Effector memory CD8-positive, alpha-beta T cell (primary cell): ENCODE results near the gene PCDHA1.

Source experiments
- ATAC-seq: fragments of 150-1000 bp; cut with Tn5 transposase; replicated peaks from 2 replicates; pipeline ENCODE4 v1.10.0; 2021; ENCODE audit warnings: mild to moderate bottlenecking, moderate library complexity
- DNase-seq, 3 experiments: peaks; one replicate each; pipeline ENCODE4 v3.0.0; 2021
- H3K27ac Mint-ChIP-seq, 2 donors: one replicate each; pipeline ENCODE4 v1.8.0; 2022; ENCODE audit warnings: mild to moderate bottlenecking in 2 of 2, mixed read lengths in 2 of 2, moderate library complexity in 2 of 2
- H3K27me3 Mint-ChIP-seq, 2 donors: one replicate each; pipeline ENCODE4 v1.8.0; 2022; ENCODE audit warnings: mixed read lengths in 2 of 2
- H3K36me3 Mint-ChIP-seq: one replicate; pipeline ENCODE4 v1.8.0; 2022; ENCODE audit warnings: mild to moderate bottlenecking, moderate library complexity, mixed read lengths; ENCODE audit not compliant: insufficient read depth
- H3K4me1 Mint-ChIP-seq, 2 donors: one replicate each; pipeline ENCODE4 v1.8.0; 2022; ENCODE audit warnings: low read depth in 2 of 2, mixed read lengths in 2 of 2
- H3K4me3 Mint-ChIP-seq, 2 donors: one replicate each; pipeline ENCODE4 v1.8.0; 2022; ENCODE audit warnings: mild to moderate bottlenecking in 2 of 2, mixed read lengths in 2 of 2, moderate library complexity in 2 of 2
- H3K9me3 Mint-ChIP-seq, 2 donors: one replicate each; pipeline ENCODE4 v1.8.0; 2022; ENCODE audit warnings: mixed read lengths in 2 of 2

PCDHA1 gene

GRCh38 chr5:141017943-141018342 is 232.0 kb downstream of the PCDHA1 start:
- ATAC-seq (no peak), DNase-seq (no peak)
- no peak overlapping the region for H3K27ac Mint-ChIP-seq
- H3K36me3 Mint-ChIP-seq: no peaks in the 10 kb centered on the region
- H3K27me3 Mint-ChIP-seq: no peaks in the 10 kb centered on the region
- H3K4me3 Mint-ChIP-seq: no peak overlapping the region
- no peaks in the 10 kb centered on the region for H3K4me1 Mint-ChIP-seq
- no peaks in the 10 kb centered on the region for H3K9me3 Mint-ChIP-seq

- Mint-ChIP-seq H3K9me3 (peaks cover 3 to 5% of the 10 kb centered on the region in 2 donors), H3K4me1 (no peaks in the 10 kb centered on the region), H3K27me3 (no peaks in the 10 kb centered on the region), H3K27ac (no peak overlapping the region), H3K36me3 (no peaks in the 10 kb centered on the region), H3K4me3 (no peak overlapping the region)
- no peak for DNase-seq
- ATAC-seq: no peak
Observed at GRCh38 chr5:141022384-141022783, 236.4 kb downstream of the PCDHA1 start.

GRCh38 chr5:141031006-141031405 is 245.1 kb downstream of the PCDHA1 start:
- no peaks in the 10 kb centered on the region for H3K4me1 Mint-ChIP-seq
- ATAC-seq (no peak), DNase-seq (no peak)
- H3K9me3 Mint-ChIP-seq: peaks cover 0 to 2% of the 10 kb centered on the region in 2 donors
- H3K4me3 Mint-ChIP-seq: no peak overlapping the region
- no peaks in the 10 kb centered on the region for H3K27me3 Mint-ChIP-seq
- H3K27ac Mint-ChIP-seq: no peak overlapping the region
- H3K36me3 Mint-ChIP-seq: no peaks in the 10 kb centered on the region

- no peak for ATAC-seq
- peaks cover 0 to 2% of the 10 kb centered on the region in 2 donors for H3K9me3 Mint-ChIP-seq
- no peaks in the 10 kb centered on the region for H3K4me1 Mint-ChIP-seq
- H3K27me3 Mint-ChIP-seq: no peaks in the 10 kb centered on the region
- H3K36me3 Mint-ChIP-seq: no peaks in the 10 kb centered on the region
- DNase-seq: no peak
- H3K4me3 Mint-ChIP-seq: no peak overlapping the region
- no peak overlapping the region for H3K27ac Mint-ChIP-seq
Observed at GRCh38 chr5:141032626-141033025, 246.7 kb downstream of the PCDHA1 start.

GRCh38 chr5:141039061-141039460 is 253.1 kb downstream of the PCDHA1 start:
- Mint-ChIP-seq H3K27ac (no peak overlapping the region), H3K4me1 (no peaks in the 10 kb centered on the region), H3K9me3 (peaks cover 0 to under 1% of the 10 kb centered on the region in 2 donors), H3K27me3 (peaks cover 0 to 1% of the 10 kb centered on the region in 2 donors), H3K36me3 (no peaks in the 10 kb centered on the region), H3K4me3 (no peak overlapping the region)
- ATAC-seq: no peak
- no peak for DNase-seq

- Mint-ChIP-seq H3K9me3 (peaks cover 0 to 5% of the 10 kb centered on the region in 2 donors), H3K27ac (no peak overlapping the region), H3K36me3 (no peaks in the 10 kb centered on the region), H3K4me3 (no peak overlapping the region), H3K27me3 (peaks cover 0 to 6% of the 10 kb centered on the region in 2 donors), H3K4me1 (no peaks in the 10 kb centered on the region)
- ATAC-seq (no peak), DNase-seq (no peak)
Observed at GRCh38 chr5:141039517-141039916, 253.6 kb downstream of the PCDHA1 start.

GRCh38 chr5:141040093-141040770 is 254.3 kb downstream of the PCDHA1 start:
- no peaks in the 10 kb centered on the region for H3K4me1 Mint-ChIP-seq
- ATAC-seq (no peak), DNase-seq (no peak)
- no peak overlapping the region for H3K4me3 Mint-ChIP-seq
- no peak overlapping the region for H3K27ac Mint-ChIP-seq
- H3K9me3 Mint-ChIP-seq: peaks cover 0 to 7% of the 10 kb centered on the region in 2 donors
- H3K27me3 Mint-ChIP-seq: peaks cover 0 to 9% of the 10 kb centered on the region in 2 donors
- H3K36me3 Mint-ChIP-seq: no peaks in the 10 kb centered on the region

- H3K27ac Mint-ChIP-seq: no peak overlapping the region
- H3K4me3 Mint-ChIP-seq: no peak overlapping the region
- H3K27me3 Mint-ChIP-seq: peaks cover 0 to 9% of the 10 kb centered on the region in 2 donors
- no peaks in the 10 kb centered on the region for H3K4me1 Mint-ChIP-seq
- no peak for ATAC-seq
- peak; percentile 14 to 36 (median 16) for DNase-seq
- peaks cover 0 to 7% of the 10 kb centered on the region in 2 donors for H3K9me3 Mint-ChIP-seq
- H3K36me3 Mint-ChIP-seq: no peaks in the 10 kb centered on the region
Observed at GRCh38 chr5:141040771-141041426, 255.0 kb downstream of the PCDHA1 start.

- no peak for DNase-seq
- Mint-ChIP-seq H3K36me3 (peaks cover 3% of the 10 kb centered on the region), H3K27me3 (peaks cover 0 to 9% of the 10 kb centered on the region in 2 donors), H3K4me3 (no peak overlapping the region), H3K4me1 (no peaks in the 10 kb centered on the region), H3K9me3 (peaks cover 0 to 7% of the 10 kb centered on the region in 2 donors), H3K27ac (no peak overlapping the region)
- ATAC-seq: no peak
Observed at GRCh38 chr5:141041427-141041785, 255.5 kb downstream of the PCDHA1 start.

- Mint-ChIP-seq H3K27me3 (peaks cover 5 to 9% of the 10 kb centered on the region in 2 donors), H3K9me3 (peaks cover 0 to 7% of the 10 kb centered on the region in 2 donors), H3K27ac (no peak overlapping the region)
Observed at GRCh38 chr5:141042555-141042954, 256.6 kb downstream of the PCDHA1 start.

GRCh38 chr5:141050622-141051520 is 264.9 kb downstream of the PCDHA1 start, which contains the start of gene PCDHB1:
Gene PCDHB1, plus strand, starts transcription at chr5:141051374. Its CDS starts 97 bp downstream, at chr5:141051471.
- Mint-ChIP-seq H3K4me1 (peaks cover 0 to 4% of the 10 kb centered on the region in 2 donors), H3K4me3 (peak within 1 kb of the TSS; percentile 52), H3K36me3 (peaks cover 3% of the 10 kb centered on the region), H3K27ac (no peak within 1 kb of the TSS), H3K27me3 (peaks cover 30 to 42% of the 10 kb centered on the region in 2 donors), H3K9me3 (peaks cover 0 to 9% of the 10 kb centered on the region in 2 donors)
- ATAC-seq (no peak), DNase-seq (no peak)

More at GRCh38 chr5:141042555-141042954, 256.6 kb downstream of the PCDHA1 start:
- no peaks in the 10 kb centered on the region for H3K4me1 Mint-ChIP-seq
- peaks cover 3% of the 10 kb centered on the region for H3K36me3 Mint-ChIP-seq
- H3K4me3 Mint-ChIP-seq: no peak overlapping the region
- ATAC-seq (no peak), DNase-seq (no peak)

GRCh38 chr5:141051521-141051866 is 265.6 kb downstream of the PCDHA1 start:
- DNase-seq (no peak), ATAC-seq (no peak)
- no peak overlapping the region for H3K27ac Mint-ChIP-seq
- peaks cover 0 to 4% of the 10 kb centered on the region in 2 donors for H3K4me1 Mint-ChIP-seq
- H3K9me3 Mint-ChIP-seq: peaks cover 0 to 9% of the 10 kb centered on the region in 2 donors
- no peaks in the 10 kb centered on the region for H3K36me3 Mint-ChIP-seq
- peaks cover 30 to 42% of the 10 kb centered on the region in 2 donors for H3K27me3 Mint-ChIP-seq
- peak overlapping the region; percentile 52 for H3K4me3 Mint-ChIP-seq
